Right lobe of liver (tissue), 6 donors: ENCODE data around the gene CDK5RAP1. TPM values are rescaled to one million over a fixed set of nuclear protein-coding genes. Genes with fewer than 3 reads are reported as not detected.

Source experiments
- ATAC-seq, 4 donors: fragments of 200-7000 bp; cut with Tn5 transposase; one replicate each; pipeline ENCODE4 v1.9.1; 2020; ENCODE audit warnings: mild to moderate bottlenecking in 4 of 4, moderate library complexity in 4 of 4
- DNase-seq, 3 donors: peaks; one replicate each; pipeline ENCODE4 v3.0.0-alpha.2; 2020
- H3K27ac ChIP-seq, 3 donors: fragments of 200-600 bp; one replicate each; pipeline ENCODE4 v1.8.0; 2022
- H3K27me3 ChIP-seq, 2 donors: fragments of 200-600 bp; one replicate each; pipeline ENCODE4 v1.8.0; 2022
- H3K36me3 ChIP-seq, 4 donors: fragments of 200-600 bp; sonication (generic) in 1 of 4; one replicate each; pipeline versions ENCODE4 v1.5.1 to v1.8.0; 2017 to 2022; ENCODE audit warnings: control low read depth in 1 of 4
- H3K4me1 ChIP-seq, 4 donors: fragments of 200-600 bp; sonication (generic) in 1 of 4; one replicate each; pipeline versions ENCODE4 v1.5.1 to v1.8.0; 2017 to 2022; ENCODE audit warnings: control low read depth in 1 of 4
- H3K4me3 ChIP-seq, 3 donors: fragments of 200-600 bp; one replicate each; pipeline ENCODE4 v1.8.0; 2022
- H3K9me3 ChIP-seq, 4 donors: fragments of 200-600 bp; sonication (generic) in 1 of 4; one replicate each; pipeline versions ENCODE4 v1.5.1 to v1.8.0; 2017 to 2022; ENCODE audit warnings: control low read depth in 1 of 4
- POLR2A ChIP-seq: fragments of 450-650 bp; IDR thresholded peaks from one replicate; pipeline ENCODE4 v1.6.1; 2017; ENCODE audit warnings: antibody characterized with exemption, mild to moderate bottlenecking
- WGBS: methylation state at CpG from one replicate; pipeline ENCODE4 v1.1.6; 2018; ENCODE audit warnings: low coverage, low lambda C conversion rate; ENCODE audit not compliant: insufficient coverage; ENCODE audit errors: missing lambda C conversion rate; 5-methylcytosine and 5-hydroxymethylcytosine counted together
- intact Hi-C, 2 donors: fragments of 100-400 bp; cut with DNase I; formaldehyde crosslinking; loops; one replicate each; pipeline versions ENCODE4 v1.11.2 to v1.14.1; 2022
- total RNA-seq, 6 experiments: library from RNA; depleted of rRNA in 2 of 6; stranded (reverse); fragments of >200 nt in 2 of 6; fragmentation: NEBNext Ultra II Directional in 3 of 6; extraction: Animal tissue kit (Norgen Biotek cat#: 25700) in 3 of 6; gene quantifications; one replicate each; pipeline versions ENCODE4 v1.1.0 to v1.2.4, GENCODE V29; 2016 to 2023
- TF ChIP-seq, protein P1 (sequence below), 4 donors: fragments of 200-600 bp in 3 of 4; fragments of 450-650 bp in 1 of 4; IDR thresholded peaks; one replicate each; pipeline versions ENCODE4 v1.5.1 to v1.8.0; 2016 to 2022; ENCODE audit warnings: antibody characterized with exemption in 4 of 4, mild to moderate bottlenecking in 2 of 4
- donor health status: DM: no; HTN: yes; CAD: no.
- donor health status: DM: no; HTN: no; CAD: no.
- donor health status: DM: no; HTN: no; CAD: no.
- donor health status: DM: no; HTN: yes; CAD: no.
- donor health status: DM: no; HTN: yes; CAD: no.

Gene CDK5RAP1
- total RNA-seq, 6 experiments from 2014 or later = 10.9 to 21.6 (median 14.0) TPM

DNA sequence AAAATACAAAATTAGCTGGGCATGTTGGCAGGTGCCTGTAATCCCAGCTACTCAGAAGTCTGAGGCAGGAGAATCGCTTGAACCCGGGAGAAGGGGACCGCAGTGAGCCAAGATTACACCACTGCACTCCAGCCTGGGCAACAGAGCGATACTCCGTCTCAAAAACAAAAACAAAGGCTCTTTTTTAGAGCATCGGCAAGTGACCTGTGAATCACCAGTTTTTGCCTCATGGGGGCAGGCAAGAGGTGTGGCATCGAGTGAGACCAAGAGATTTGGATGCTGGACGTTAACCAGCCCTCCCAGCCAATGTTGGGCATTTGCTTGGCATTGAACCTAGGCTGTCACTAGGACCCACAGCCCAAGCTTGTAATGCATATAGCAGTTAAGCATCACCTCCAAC, 14.6 kb upstream of the CDK5RAP1 start:
- Histone ChIP-seq H3K27me3 (no peaks in the 10 kb centered on the region), H3K9me3 (no peaks in the 10 kb centered on the region), H3K4me1 (no peaks in the 10 kb centered on the region), H3K4me3 (no peak overlapping the region), H3K27ac (no peak overlapping the region), H3K36me3 (peaks cover 0 to 2% (median 0%) of the 10 kb centered on the region in 4 donors)
- peak; percentile 61 to 83 (median 67) for ATAC-seq
- WGBS = 84% methylated on average over 4 of the region's 8 CpGs
- DNase-seq = peak in 1 of 3 donors; percentile 31
- intact Hi-C loops = no loop called here
- no peak for TF ChIP-seq POLR2A
- TF ChIP-seq, protein P1, sequence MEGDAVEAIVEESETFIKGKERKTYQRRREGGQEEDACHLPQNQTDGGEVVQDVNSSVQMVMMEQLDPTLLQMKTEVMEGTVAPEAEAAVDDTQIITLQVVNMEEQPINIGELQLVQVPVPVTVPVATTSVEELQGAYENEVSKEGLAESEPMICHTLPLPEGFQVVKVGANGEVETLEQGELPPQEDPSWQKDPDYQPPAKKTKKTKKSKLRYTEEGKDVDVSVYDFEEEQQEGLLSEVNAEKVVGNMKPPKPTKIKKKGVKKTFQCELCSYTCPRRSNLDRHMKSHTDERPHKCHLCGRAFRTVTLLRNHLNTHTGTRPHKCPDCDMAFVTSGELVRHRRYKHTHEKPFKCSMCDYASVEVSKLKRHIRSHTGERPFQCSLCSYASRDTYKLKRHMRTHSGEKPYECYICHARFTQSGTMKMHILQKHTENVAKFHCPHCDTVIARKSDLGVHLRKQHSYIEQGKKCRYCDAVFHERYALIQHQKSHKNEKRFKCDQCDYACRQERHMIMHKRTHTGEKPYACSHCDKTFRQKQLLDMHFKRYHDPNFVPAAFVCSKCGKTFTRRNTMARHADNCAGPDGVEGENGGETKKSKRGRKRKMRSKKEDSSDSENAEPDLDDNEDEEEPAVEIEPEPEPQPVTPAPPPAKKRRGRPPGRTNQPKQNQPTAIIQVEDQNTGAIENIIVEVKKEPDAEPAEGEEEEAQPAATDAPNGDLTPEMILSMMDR (IDR thresholded peaks at IDR 0.05) = peak; percentile 26 to 46 (median 34)

DNA sequence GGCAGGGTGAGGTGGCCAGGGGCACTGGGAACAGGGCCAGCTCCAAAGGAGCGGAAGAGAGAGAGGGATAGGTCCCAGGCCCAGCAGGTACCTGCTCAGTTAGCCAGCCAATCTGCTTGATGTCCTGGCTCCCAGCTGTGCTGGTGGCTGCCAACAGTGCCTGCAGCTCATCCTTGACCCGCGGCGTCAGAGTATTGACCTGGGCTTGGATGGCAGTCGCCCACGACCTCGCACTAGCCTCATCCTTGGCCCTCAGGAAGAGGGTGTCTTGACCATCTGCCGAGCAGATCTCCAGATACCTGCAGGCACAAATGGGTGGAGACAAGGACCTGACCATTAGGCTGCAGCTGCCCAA, 11.1 kb upstream of the CDK5RAP1 start:
- intact Hi-C loops = no loop called here
- WGBS = no CpG with 5 or more reads among the region's 8 CpGs
- DNase-seq = peak; percentile 28 to 77 (median 63)

DNA sequence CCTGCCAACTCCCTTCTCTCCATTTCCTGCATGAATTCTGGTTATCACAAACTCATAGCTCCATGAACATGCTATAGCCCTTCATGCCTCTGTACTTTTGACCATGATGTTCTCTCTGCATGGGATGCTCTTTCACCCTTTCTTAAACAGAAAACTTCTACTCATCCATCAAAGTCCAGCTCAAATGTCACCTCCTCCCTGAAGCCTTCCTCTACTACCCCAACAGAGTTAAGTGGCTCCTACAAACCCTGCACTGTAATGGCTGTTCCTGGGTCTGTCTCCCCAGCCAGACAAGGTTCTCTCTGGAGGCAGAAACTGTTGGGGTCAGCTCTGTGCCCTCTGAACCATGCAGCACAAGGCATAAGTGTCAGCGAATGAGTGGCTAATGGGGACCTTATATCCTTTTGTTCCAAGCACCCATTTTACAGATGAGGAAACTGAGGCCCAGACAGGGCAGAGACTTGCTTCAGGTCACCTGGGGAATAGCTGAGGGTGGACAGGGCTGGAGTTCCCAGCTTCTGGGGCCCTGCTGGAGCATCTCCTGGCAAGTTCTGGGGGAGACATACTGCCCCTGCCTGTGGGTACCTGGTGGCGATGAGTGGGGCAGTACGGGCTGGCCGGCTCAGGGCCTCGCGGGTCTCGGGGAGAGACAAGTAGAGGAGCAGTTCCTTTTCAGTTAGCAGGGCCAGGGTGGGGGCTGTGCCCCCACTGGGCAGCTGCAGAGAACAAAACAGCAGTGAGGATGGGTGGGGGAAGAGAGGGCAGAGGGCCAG, 10.6 kb upstream of the CDK5RAP1 start:
- no peaks in the 10 kb centered on the region for H3K27me3 ChIP-seq
- 100% methylated on average over 1 of the region's 7 CpGs for WGBS
- H3K4me1 ChIP-seq = no peaks in the 10 kb centered on the region
- intact Hi-C loops = no loop called here
- no peak for TF ChIP-seq POLR2A
- TF ChIP-seq, protein P1 (IDR thresholded peaks at IDR 0.05) = no peak
- H3K9me3 ChIP-seq = no peaks in the 10 kb centered on the region
- DNase-seq (no peak), ATAC-seq (no peak)
- no peaks in the 10 kb centered on the region for H3K36me3 ChIP-seq
- no peak overlapping the region for H3K27ac ChIP-seq
- H3K4me3 ChIP-seq = no peak overlapping the region

More for the DNA sequence above, 11.1 kb upstream of the CDK5RAP1 start:
- TF ChIP-seq POLR2A = no peak
- TF ChIP-seq, protein P1 (IDR thresholded peaks at IDR 0.05) = no peak
- H3K27ac ChIP-seq = no peak overlapping the region
- peak; percentile 47 to 92 (median 62) for ATAC-seq
- no peaks in the 10 kb centered on the region for H3K27me3 ChIP-seq
- no peaks in the 10 kb centered on the region for H3K4me1 ChIP-seq
- no peaks in the 10 kb centered on the region for H3K9me3 ChIP-seq
- H3K36me3 ChIP-seq = peaks cover 0 to 2% (median 0%) of the 10 kb centered on the region in 4 donors
- no peak overlapping the region for H3K4me3 ChIP-seq

DNA sequence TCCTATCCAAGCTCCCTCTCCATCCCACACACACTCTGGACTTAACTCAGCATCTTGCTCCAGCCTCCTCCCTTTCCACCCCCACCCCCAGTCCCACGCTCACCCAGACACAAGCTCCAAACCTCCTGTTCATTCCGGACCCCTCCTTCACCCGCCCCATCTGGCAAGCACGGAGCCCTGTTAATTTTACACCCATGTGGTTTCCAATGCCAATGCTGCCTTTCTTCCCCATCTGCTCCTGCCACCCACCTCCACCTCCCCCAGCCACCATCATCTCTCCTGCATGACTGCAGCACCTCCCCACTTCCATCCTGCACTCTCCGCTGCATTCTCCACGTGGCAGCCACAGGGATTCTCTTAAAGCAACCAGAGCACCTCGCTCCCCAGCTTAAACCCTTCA, 9.9 kb upstream of the CDK5RAP1 start:
- DNase-seq = no peak
- Histone ChIP-seq H3K36me3 (no peaks in the 10 kb centered on the region), H3K27me3 (no peaks in the 10 kb centered on the region), H3K4me3 (no peak overlapping the region), H3K27ac (no peak overlapping the region), H3K4me1 (no peaks in the 10 kb centered on the region), H3K9me3 (no peaks in the 10 kb centered on the region)
- intact Hi-C loops = no loop called here
- no peak for ATAC-seq
- TF ChIP-seq, protein P1 (IDR thresholded peaks at IDR 0.05) = no peak
- no peak for TF ChIP-seq POLR2A
- 90% methylated on average over 5 of the region's 7 CpGs for WGBS
